Gastrocnemius medialis (tissue), 4 donors: ENCODE data around the gene SEC11A. TPM values are rescaled to one million over a fixed set of nuclear protein-coding genes. Genes with fewer than 3 reads are reported as not detected.

ENCODE experiments used
- ATAC-seq, 2 donors: fragments of 150-250 bp; one replicate each; pipeline ENCODE4 v1.9.1; 2016
- DNase-seq, 2 donors: peaks; one replicate each; pipeline ENCODE4 v3.0.0-alpha.2; 2019
- H3K27ac ChIP-seq, 4 donors: fragments of 200-600 bp; sonication (generic); 1 replicate in 1 of 4; 2 replicates in 3 of 4; pipeline ENCODE4 v1.5.1; 2016 to 2018; ENCODE audit warnings: mild to moderate bottlenecking in 2 of 4, moderate library complexity in 1 of 4
- H3K27me3 ChIP-seq, 3 donors: fragments of 200-600 bp; sonication (generic) in 2 of 3; 1 replicate in 1 of 3; 2 replicates in 2 of 3; pipeline versions ENCODE4 v1.5.1 to v1.6.0; 2016 to 2019; ENCODE audit warnings: mild to moderate bottlenecking in 1 of 3, moderate library complexity in 1 of 3
- H3K36me3 ChIP-seq, 2 donors: fragments of 200-600 bp; sonication (generic) in 1 of 2; one replicate each; pipeline ENCODE4 v1.5.1; 2017 to 2018
- H3K4me1 ChIP-seq, 2 donors: fragments of 200-600 bp; sonication (generic) in 1 of 2; one replicate each; pipeline ENCODE4 v1.5.1; 2016 to 2017; ENCODE audit warnings: mild to moderate bottlenecking in 2 of 2
- H3K4me3 ChIP-seq, 4 donors: fragments of 200-600 bp; sonication (generic) in 3 of 4; 1 replicate in 1 of 4; 2 replicates in 3 of 4; pipeline ENCODE4 v1.5.1; 2016 to 2019; ENCODE audit warnings: mild to moderate bottlenecking in 2 of 4
- H3K9me3 ChIP-seq, 3 donors: fragments of 200-600 bp; sonication (generic) in 2 of 3; 1 replicate in 1 of 3; 2 replicates in 2 of 3; pipeline ENCODE4 v1.5.1; 2016 to 2019
- POLR2A ChIP-seq, 2 donors: fragments of 450-650 bp; IDR thresholded peaks; one replicate each; pipeline ENCODE4 v1.6.1; 2017; ENCODE audit warnings: antibody characterized with exemption in 2 of 2, mild to moderate bottlenecking in 2 of 2, moderate library complexity in 2 of 2
- in situ Hi-C, 4 donors: fragments of 200-750 bp; cut with MboI; loops; one replicate each; pipeline versions ENCODE4 v1.15.0 to v1.8.0; 2017; ENCODE audit warnings: low sequenced_read_pairs in 4 of 4
- intact Hi-C: fragments of 100-400 bp; cut with DNase I; formaldehyde crosslinking; loops from one replicate; pipeline ENCODE4 v1.15.1; 2023; ENCODE audit warnings: low total_unique reads
- total RNA-seq, 4 donors: library from RNA; depleted of rRNA; stranded (reverse); fragments of >200 nt; gene quantifications; one replicate each; pipeline versions ENCODE4 v1.1.0 to v1.2.3, GENCODE V29; 2016
- TF ChIP-seq, protein P1 (sequence below), 5 experiments: fragments of 450-650 bp in 3 of 5; fragments of 200-600 bp in 2 of 5; sonication (generic) in 2 of 5; IDR thresholded peaks in 4 of 5; conservative IDR thresholded peaks in 1 of 5; 1 replicate in 4 of 5; 2 replicates in 1 of 5; pipeline ENCODE4 v1.5.1; 2016 to 2019; ENCODE audit warnings: antibody characterized with exemption in 5 of 5, mild to moderate bottlenecking in 3 of 5, moderate library complexity in 3 of 5

Gene SEC11A
- total RNA-seq, 4 donors from 2014 or later, result 90.2 to 127 (median 118) TPM

DNA sequence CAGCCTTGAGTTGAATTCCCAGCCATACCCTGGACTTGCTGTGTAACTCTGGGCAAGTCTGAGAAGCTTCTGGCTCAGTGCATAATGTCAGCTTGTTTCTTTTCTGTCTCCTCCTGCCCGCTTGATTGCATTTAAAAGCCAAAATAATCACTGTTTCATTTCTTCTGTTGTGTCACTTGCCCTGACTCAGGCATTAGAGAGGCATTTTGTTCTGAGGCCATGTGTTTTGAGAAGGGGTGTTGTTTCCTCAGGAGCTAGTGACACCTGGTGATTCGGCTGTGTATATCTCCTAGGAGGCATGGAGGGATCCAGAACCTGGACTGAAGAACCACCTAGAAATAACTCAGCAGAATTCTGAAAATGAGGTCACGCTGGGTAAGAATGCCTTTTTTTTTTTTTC lies 77.8 kb downstream of the SEC11A start:
- intact Hi-C loops, result loop anchor here (1.0 to 2.0 kb wide), 2 partner anchors 39 to 49 kb away; no protein-coding TSS in a partner anchor
- in situ Hi-C loops, result no loop called here
- DNase-seq (no peak), ATAC-seq (no peak)
- TF ChIP-seq, protein P1, sequence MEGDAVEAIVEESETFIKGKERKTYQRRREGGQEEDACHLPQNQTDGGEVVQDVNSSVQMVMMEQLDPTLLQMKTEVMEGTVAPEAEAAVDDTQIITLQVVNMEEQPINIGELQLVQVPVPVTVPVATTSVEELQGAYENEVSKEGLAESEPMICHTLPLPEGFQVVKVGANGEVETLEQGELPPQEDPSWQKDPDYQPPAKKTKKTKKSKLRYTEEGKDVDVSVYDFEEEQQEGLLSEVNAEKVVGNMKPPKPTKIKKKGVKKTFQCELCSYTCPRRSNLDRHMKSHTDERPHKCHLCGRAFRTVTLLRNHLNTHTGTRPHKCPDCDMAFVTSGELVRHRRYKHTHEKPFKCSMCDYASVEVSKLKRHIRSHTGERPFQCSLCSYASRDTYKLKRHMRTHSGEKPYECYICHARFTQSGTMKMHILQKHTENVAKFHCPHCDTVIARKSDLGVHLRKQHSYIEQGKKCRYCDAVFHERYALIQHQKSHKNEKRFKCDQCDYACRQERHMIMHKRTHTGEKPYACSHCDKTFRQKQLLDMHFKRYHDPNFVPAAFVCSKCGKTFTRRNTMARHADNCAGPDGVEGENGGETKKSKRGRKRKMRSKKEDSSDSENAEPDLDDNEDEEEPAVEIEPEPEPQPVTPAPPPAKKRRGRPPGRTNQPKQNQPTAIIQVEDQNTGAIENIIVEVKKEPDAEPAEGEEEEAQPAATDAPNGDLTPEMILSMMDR (IDR thresholded peaks at IDR 0.05 in 4 of 5, conservative IDR thresholded peaks at IDR 0.05 in 1 of 5), result peak in 2 of 5 experiments; percentile 4 to 20
- TF ChIP-seq POLR2A (IDR thresholded peaks at IDR 0.05), result no peak
- peaks cover 0 to 53% of the 10 kb centered on the region in 2 donors for H3K36me3 ChIP-seq
- H3K9me3 ChIP-seq, result no peaks in the 10 kb centered on the region
- H3K4me3 ChIP-seq, result no peak overlapping the region
- peaks cover 14 to 18% of the 10 kb centered on the region in 2 donors for H3K4me1 ChIP-seq
- no peaks in the 10 kb centered on the region for H3K27me3 ChIP-seq
- peak overlapping the region; percentile 0 to 69 (median 52) for H3K27ac ChIP-seq

DNA sequence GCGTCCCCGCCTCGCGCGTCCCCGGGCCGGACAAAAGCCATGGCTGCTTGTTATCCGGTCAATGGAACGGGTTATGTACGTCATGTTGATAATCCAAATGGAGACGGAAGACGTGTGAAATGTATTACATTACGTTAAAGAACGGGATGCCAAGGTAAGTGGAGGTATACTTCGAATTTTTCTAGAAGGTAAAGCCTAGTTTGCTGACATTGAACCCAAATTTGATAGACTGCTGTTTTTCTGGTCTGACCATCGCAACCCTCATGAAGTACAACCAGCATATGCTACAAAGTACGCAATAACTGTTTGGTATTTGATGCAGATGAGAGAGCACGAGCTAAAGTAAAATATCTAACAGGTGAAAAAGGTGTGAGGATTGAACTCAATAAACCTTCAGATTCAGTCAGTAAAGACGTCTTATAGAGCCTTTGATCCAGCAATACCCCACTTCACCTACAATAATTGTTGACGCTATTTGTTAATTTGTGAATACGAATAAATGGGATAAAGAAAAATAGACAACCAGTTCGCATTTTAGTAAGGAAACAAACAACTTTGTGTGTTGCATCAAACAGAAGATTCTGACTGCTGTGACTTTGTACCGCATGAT lies 81.6 kb downstream of the SEC11A start:
- peak overlapping the region; percentile 64 to 85 (median 76) for H3K4me3 ChIP-seq
- DNase-seq, result no peak
- no peaks in the 10 kb centered on the region for H3K27me3 ChIP-seq
- H3K36me3 ChIP-seq, result peaks cover 0 to 15% of the 10 kb centered on the region in 2 donors
- TF ChIP-seq, protein P1 (IDR thresholded peaks at IDR 0.05 in 4 of 5, conservative IDR thresholded peaks at IDR 0.05 in 1 of 5), result peak in 1 of 5 experiments; percentile 2
- TF ChIP-seq POLR2A (IDR thresholded peaks at IDR 0.05), result no peak
- intact Hi-C loops (loop anchor here (5.0 kb wide), 1 partner anchor 948 kb away; no protein-coding TSS in a partner anchor), in situ Hi-C loops (no loop called here)
- ATAC-seq, result no peak
- H3K9me3 ChIP-seq, result no peaks in the 10 kb centered on the region
- peaks cover 40 to 41% of the 10 kb centered on the region in 2 donors for H3K4me1 ChIP-seq
- H3K27ac ChIP-seq, result peak overlapping the region; percentile 83 to 97 (median 92)

DNA sequence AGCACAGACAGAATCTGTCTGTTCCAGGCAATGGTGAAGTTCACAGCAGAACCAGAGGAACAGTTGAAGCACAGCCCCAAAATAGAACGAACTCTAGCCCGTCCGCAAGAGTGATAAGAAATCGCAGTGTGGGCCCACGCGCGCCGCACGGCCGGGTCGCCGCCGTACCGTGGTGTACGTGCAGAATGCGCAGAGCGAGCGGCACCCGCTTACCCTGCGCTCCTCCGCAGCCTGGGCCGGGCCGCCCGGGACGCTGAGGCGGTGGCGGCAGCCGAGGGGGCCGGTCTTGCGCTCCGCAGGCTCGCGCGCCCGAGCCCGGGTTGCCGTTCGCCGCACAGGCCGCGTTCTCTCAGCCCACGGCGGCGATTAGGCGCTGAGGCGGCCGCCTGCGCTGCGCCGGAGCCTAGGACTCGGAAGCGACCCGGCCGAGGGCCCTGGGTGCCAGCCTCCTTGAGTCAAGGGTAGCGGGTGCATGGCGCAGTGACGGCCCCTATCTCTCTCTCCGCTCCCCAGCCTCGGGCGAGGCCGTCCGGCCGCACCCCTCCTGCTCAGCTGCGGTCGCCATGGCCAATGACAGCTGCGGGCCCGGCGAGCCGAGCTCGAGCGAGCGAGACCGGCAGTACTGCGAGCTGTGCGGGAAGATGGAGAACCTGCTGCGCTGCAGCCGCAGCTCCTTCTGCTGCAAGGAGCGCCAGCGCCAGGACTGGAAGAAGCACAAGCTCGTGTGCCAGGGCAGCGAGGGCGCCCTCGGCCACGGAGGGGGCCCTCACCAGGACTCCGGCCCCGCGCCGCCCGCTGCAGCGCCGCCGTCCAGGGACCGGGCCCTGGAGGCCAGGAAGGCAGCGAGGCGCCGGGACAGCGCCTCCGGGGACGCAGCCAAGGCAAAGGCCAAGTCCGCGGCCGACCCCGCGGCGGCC lies 82.4 kb downstream of the SEC11A start:
- H3K27ac ChIP-seq, result peak overlapping the region; percentile 83 to 97 (median 92)
- no peaks in the 10 kb centered on the region for H3K9me3 ChIP-seq
- peak; percentile 66 to 67 for ATAC-seq
- DNase-seq, result peak; percentile 36 to 61
- H3K36me3 ChIP-seq, result peaks cover 0 to 9% of the 10 kb centered on the region in 2 donors
- intact Hi-C loops, result loop anchor here (2.0 to 5.0 kb wide), 2 partner anchors 113 to 949 kb away; no protein-coding TSS in a partner anchor
- no peaks in the 10 kb centered on the region for H3K27me3 ChIP-seq
- in situ Hi-C loops, result no loop called here
- peak overlapping the region; percentile 64 to 85 (median 76) for H3K4me3 ChIP-seq
- H3K4me1 ChIP-seq, result peaks cover 40 to 41% of the 10 kb centered on the region in 2 donors
- TF ChIP-seq, protein P1 (IDR thresholded peaks at IDR 0.05 in 4 of 5, conservative IDR thresholded peaks at IDR 0.05 in 1 of 5), result peak in 1 of 5 experiments; percentile 19
- peak; percentile 22 to 34 for TF ChIP-seq POLR2A (IDR thresholded peaks at IDR 0.05)

DNA sequence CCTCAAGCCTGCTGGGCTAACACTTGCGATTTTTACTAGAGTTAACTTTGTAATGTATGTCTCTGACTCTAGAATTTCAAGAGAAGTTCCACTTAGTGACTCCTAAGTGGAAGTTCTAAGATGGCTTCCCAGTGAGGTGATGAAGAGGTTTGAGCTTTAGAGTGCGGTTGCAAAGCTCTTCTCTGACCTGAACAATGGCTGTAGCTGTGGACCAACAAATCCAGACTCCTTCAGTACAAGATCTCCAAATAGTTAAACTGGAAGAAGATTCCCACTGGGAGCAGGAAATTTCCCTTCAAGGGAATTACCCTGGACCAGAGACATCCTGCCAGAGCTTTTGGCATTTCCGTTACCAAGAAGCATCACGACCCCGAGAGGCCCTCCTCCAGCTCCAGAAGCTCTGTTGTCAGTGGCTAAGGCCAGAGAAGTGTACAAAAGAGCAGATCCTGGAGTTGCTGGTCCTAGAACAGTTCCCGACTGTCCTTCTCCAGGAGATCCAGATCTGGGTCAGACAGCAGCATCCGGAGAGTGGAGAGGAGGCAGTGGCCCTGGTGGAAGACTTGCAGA lies 84.2 kb downstream of the SEC11A start:
- DNase-seq (no peak), ATAC-seq (peak in 1 of 2 donors; percentile 0)
- Histone ChIP-seq H3K4me3 (peak overlapping the region; percentile 64 to 77 (median 72)), H3K36me3 (no peaks in the 10 kb centered on the region), H3K27ac (peak overlapping the region; percentile 83 to 97 (median 92)), H3K9me3 (no peaks in the 10 kb centered on the region), H3K27me3 (no peaks in the 10 kb centered on the region), H3K4me1 (peaks cover 40 to 41% of the 10 kb centered on the region in 2 donors)
- in situ Hi-C loops, result no loop called here
- TF ChIP-seq, protein P1 (IDR thresholded peaks at IDR 0.05 in 4 of 5, conservative IDR thresholded peaks at IDR 0.05 in 1 of 5), result no peak
- no peak for TF ChIP-seq POLR2A (IDR thresholded peaks at IDR 0.05)
- intact Hi-C loops, result loop anchor here (1.0 to 5.0 kb wide), 5 partner anchors 23 to 951 kb away; partner anchors contain the start of genes PDE8A and WDR73
